Mammary epithelial cell (primary cell): Measurements from ENCODE around the gene SNAP23.

ENCODE experiments used
- CTCF ChIP-seq, 2 donors: IDR thresholded peaks in 1 of 2; conservative IDR thresholded peaks in 1 of 2; 2 replicates each; pipeline ENCODE4 v1.5.1; 2011 to 2012; ENCODE audit warnings: inconsistent platforms in 2 of 2, low read length in 2 of 2, mild to moderate bottlenecking in 2 of 2, control low read depth in 1 of 2, low read depth in 1 of 2; ENCODE audit not compliant: insufficient read depth in 1 of 2; ENCODE audit errors: extremely low read depth in 1 of 2
- EZH2 ChIP-seq: IDR thresholded peaks from 2 replicates; pipeline ENCODE4 v1.6.1; 2012; ENCODE audit warnings: low read length, inconsistent platforms, borderline replicate concordance

GRCh38 chr15:42575188-42576039 is 80.0 kb downstream of the SNAP23 start, which contains the start of gene STARD9:
- TF ChIP-seq CTCF (conservative IDR thresholded peaks at IDR 0.05 in 1 of 2, IDR thresholded peaks at IDR 0.05 in 1 of 2; ENCODE audit: extremely low read depth in 1 of 2, insufficient read depth in 1 of 2, low read depth in 1 of 2, low read length in 2 of 2), result no peak
- no peak for TF ChIP-seq EZH2
